HepG2 (cell line): Measurements from ENCODE around the gene BMERB1. TPM values are rescaled to one million over a fixed set of nuclear protein-coding genes. Genes with fewer than 3 reads are reported as not detected.

Source experiments
- ATF3 ChIP-seq: sonication (generic); formaldehyde crosslinking; IDR thresholded peaks from 2 replicates; pipeline ENCODE4 v1.4.0; 2020; ENCODE audit warnings: missing genetic modification reagents
- ATF4 ChIP-seq, 2 experiments: fragments of 450-650 bp in 1 of 2; sonication (generic) in 1 of 2; formaldehyde crosslinking; IDR thresholded peaks; 2 replicates each; pipeline versions ENCODE4 v1.5.0 to v1.8.0; 2020 to 2022; ENCODE audit warnings: mild to moderate bottlenecking in 1 of 2, missing genetic modification reagents in 1 of 2
- CENPBD1 ChIP-seq: sonication (generic); formaldehyde crosslinking; IDR thresholded peaks from 2 replicates; pipeline ENCODE4 v1.8.0; 2022; ENCODE audit warnings: missing genetic modification reagents, low read depth, mild to moderate bottlenecking, borderline replicate concordance
- CTCF ChIP-seq: sonication (generic); formaldehyde crosslinking; IDR thresholded peaks from 2 replicates; pipeline ENCODE4 v1.5.0; 2020; ENCODE audit warnings: mild to moderate bottlenecking, missing genetic modification reagents, moderate library complexity
- FOXM1 ChIP-seq: sonication (generic); formaldehyde crosslinking; IDR thresholded peaks from 2 replicates; pipeline ENCODE4 v1.5.0; 2020; ENCODE audit warnings: missing genetic modification reagents
- FOXO1 ChIP-seq: sonication (generic); formaldehyde crosslinking; IDR thresholded peaks from 2 replicates; pipeline ENCODE4 v1.4.0; 2020; ENCODE audit warnings: missing genetic modification reagents
- HMGA1 ChIP-seq: sonication (generic); formaldehyde crosslinking; conservative IDR thresholded peaks from 2 replicates; pipeline ENCODE4 v1.4.0; 2020; ENCODE audit warnings: missing genetic modification reagents
- MAX ChIP-seq: IDR thresholded peaks from 2 replicates; pipeline ENCODE4 v1.6.1; 2012; ENCODE audit warnings: inconsistent platforms
- NFYB ChIP-seq: sonication (generic); formaldehyde crosslinking; IDR thresholded peaks from 2 replicates; pipeline ENCODE4 v1.4.0; 2020; ENCODE audit warnings: missing genetic modification reagents
- PHB2 ChIP-seq: fragments of 450-650 bp; IDR thresholded peaks from 2 replicates; pipeline ENCODE4 v1.6.1; 2018; ENCODE audit not compliant: partially characterized antibody
- PHF20 ChIP-seq: sonication (generic); formaldehyde crosslinking; IDR thresholded peaks from 2 replicates; pipeline ENCODE4 v1.5.0; 2020; ENCODE audit warnings: mild to moderate bottlenecking, missing genetic modification reagents
- PHF8 ChIP-seq: sonication (generic); formaldehyde crosslinking; IDR thresholded peaks from 2 replicates; pipeline ENCODE4 v1.5.0; 2020; ENCODE audit warnings: missing genetic modification reagents
- SOX5 ChIP-seq: IDR thresholded peaks from 2 replicates; pipeline ENCODE4 v1.6.1; 2016; ENCODE audit warnings: borderline replicate concordance
- ZBTB40 ChIP-seq, 2 experiments: fragments of 450-650 bp in 1 of 2; sonication (generic) in 1 of 2; formaldehyde crosslinking in 1 of 2; IDR thresholded peaks; 2 replicates each; pipeline versions ENCODE4 v1.6.1 to v1.8.0; 2016 to 2022; ENCODE audit warnings: antibody characterized with exemption in 1 of 2, mild to moderate bottlenecking in 1 of 2, missing genetic modification reagents in 1 of 2
- ZNF251 ChIP-seq: sonication (generic); formaldehyde crosslinking; IDR thresholded peaks from 2 replicates; pipeline ENCODE4 v1.9.0; 2021; ENCODE audit warnings: mild to moderate bottlenecking, missing genetic modification reagents
- ZNF256 ChIP-seq: sonication (generic); formaldehyde crosslinking; conservative IDR thresholded peaks from 2 replicates; pipeline ENCODE4 v1.4.0; 2020; ENCODE audit warnings: missing genetic modification reagents
- ZNF430 ChIP-seq: sonication (generic); formaldehyde crosslinking; IDR thresholded peaks from 2 replicates; pipeline ENCODE4 v1.9.0; 2021; ENCODE audit warnings: mild to moderate bottlenecking, missing genetic modification reagents
- ZNF460 ChIP-seq: sonication (generic); formaldehyde crosslinking; IDR thresholded peaks from 2 replicates; pipeline ENCODE4 v1.5.1; 2020; ENCODE audit warnings: missing genetic modification reagents, mild to moderate bottlenecking, borderline replicate concordance
- ZNF788 ChIP-seq: sonication (generic); formaldehyde crosslinking; IDR thresholded peaks from 2 replicates; pipeline ENCODE4 v1.5.0; 2020; ENCODE audit warnings: mild to moderate bottlenecking, missing genetic modification reagents, borderline replicate concordance
- polyA plus RNA-seq, 8 experiments: library from polyadenylated mRNA; depleted of rRNA in 3 of 8; stranded (reverse) in 7 of 8; unstranded in 1 of 8; fragments of >200 nt; fragmentation: Illumina TruSeq in 4 of 8; extraction: Trizol in 4 of 8; gene quantifications; 2 replicates each; pipeline versions ENCODE4 v1.2.1 to v1.2.3, GENCODE V29; 2011 to 2016; ENCODE audit warnings: low read depth in 4 of 8, missing spikeins in 1 of 8, mixed read lengths in 1 of 8; ENCODE audit not compliant: insufficient read depth in 1 of 8
- total RNA-seq, 5 experiments: library from RNA; depleted of rRNA; stranded (reverse); fragments of >200 nt; fragmentation: Illumina TruSeq; extraction: Trizol; gene quantifications; 2 replicates each; pipeline ENCODE4 v1.2.3, GENCODE V29; 2016; ENCODE audit warnings: low read depth in 1 of 5

BMERB1 gene
- total and polyA plus RNA-seq, 2 of the 13 experiments (the other 11 are each of a cell fraction or from before 2014, with no cell fraction given) = 1.4 TPM

- no peak for TF ChIP-seq SOX5 (CRISPR knock-in tag)
- peak; percentile 14; the same call in 1 of the 2 replicates for TF ChIP-seq ZNF788
- no peak for TF ChIP-seq CENPBD1 (CRISPR knock-in tag)
- TF ChIP-seq ZNF430 (CRISPR knock-in tag) = no peak
- TF ChIP-seq PHB2 = no peak
- TF ChIP-seq NFYB = no peak
- TF ChIP-seq PHF8 (CRISPR knock-in tag) = no peak
- TF ChIP-seq FOXO1 = no peak
- no peak for TF ChIP-seq ATF4 (CRISPR knock-in tag; IDR thresholded peaks at IDR 0.05)
- no peak for TF ChIP-seq HMGA1 (CRISPR knock-in tag)
- no peak for TF ChIP-seq MAX
- no peak for TF ChIP-seq ZNF251 (CRISPR knock-in tag)
- no peak for TF ChIP-seq ZNF460 (CRISPR knock-in tag)
- no peak for TF ChIP-seq PHF20
- peak; percentile 63 for TF ChIP-seq CTCF (CRISPR knock-in tag)
- no peak for TF ChIP-seq ZBTB40 (IDR thresholded peaks at IDR 0.05)
- TF ChIP-seq ZBTB40 (CRISPR knock-in tag; IDR thresholded peaks at IDR 0.05) = no peak
- no peak for TF ChIP-seq ATF3 (CRISPR knock-in tag)
- TF ChIP-seq FOXM1 (CRISPR knock-in tag) = no peak
- TF ChIP-seq ZNF256 = no peak
Measured at GRCh38 chr16:15539197-15539596, 104.8 kb downstream of the BMERB1 start (continued).
